ENCODE data around the gene CTNNAL1. TPM values are rescaled to one million over a fixed set of nuclear protein-coding genes. Genes with fewer than 3 reads are reported as not detected.

CTNNAL1 gene
- total and polyA plus RNA-seq, 2 of the 8 experiments (the other 6 are each of a cell fraction or from before 2014, with no cell fraction given): 23.2 to 66.1 TPM

- peak overlapping the region; percentile 75 to 78 for H3K4me2 ChIP-seq (ENCODE audit: insufficient read depth in 1 of 2, low read depth in 2 of 2, low read length in 2 of 2)
- 42% methylated on average over 16 of the region's 19 CpGs; no CpG with 5 or more reads in 1 of the 2 experiments for WGBS, 2 experiments (ENCODE audit: extremely low coverage in 1 of 2, insufficient coverage in 1 of 2, insufficient read length in 1 of 2, insufficient replicate concordance in 2 of 2, low coverage in 1 of 2, low lambda C conversion rate in 2 of 2, missing lambda C conversion rate in 1 of 2)
- H3K4me3 ChIP-seq (ENCODE audit: extremely low read depth in 1 of 4, insufficient read depth in 2 of 4, low read depth in 3 of 4, low read length in 4 of 4): peak overlapping the region; percentile 32 to 84 (median 38)
- no peak overlapping the region for H2BK15ac ChIP-seq (ENCODE audit: low read length)
- no peak overlapping the region for H4K91ac ChIP-seq (replicated peaks; ENCODE audit: insufficient read length, low read length)
- H3K79me2 ChIP-seq (ENCODE audit: control insufficient read depth in 1 of 2, insufficient read depth in 2 of 2, low read length in 2 of 2): peaks cover 0 to 32% of the 10 kb centered on the region in 2 experiments; a peak in 2 of 4 replicates
- no peak overlapping the region for H3K18ac ChIP-seq (ENCODE audit: extremely low read depth, low read length)
- no peak overlapping the region for H4K5ac ChIP-seq (ENCODE audit: insufficient read length, low read depth, low read length)
- no peak overlapping the region for H3K4ac ChIP-seq (replicated peaks; ENCODE audit: insufficient read length, low read depth, low read length)
- H3K4me1 ChIP-seq (replicated peaks in 1 of 4; ENCODE audit: control insufficient read depth in 3 of 4, insufficient read depth in 4 of 4, low read length in 3 of 4): peaks cover 0 to 6% (median 2%) of the 10 kb centered on the region in 4 experiments; a peak in 5 of 7 replicates
- H3K23me2 ChIP-seq (ENCODE audit: low read depth, low read length): peaks cover 4% of the 10 kb centered on the region
- ChIA-PET CTCF (ENCODE audit: partially characterized antibody) (interaction anchor here (0.6 to 1.1 kb wide), 2 partner anchors 267 to 388 kb away, joined by 3 read pairs; no protein-coding TSS in a partner anchor), POLR2A (ENCODE audit: partially characterized antibody) (interaction anchor here (0.8 to 1.5 kb wide), 5 partner anchors 9 to 149 kb away, joined by 3 to 5 read pairs (median 3); no protein-coding TSS in a partner anchor)
- H4K8ac ChIP-seq (ENCODE audit: extremely low read depth, insufficient read depth, low read length): no peak overlapping the region
- H2BK120ac ChIP-seq (replicated peaks; ENCODE audit: low read depth, low read length): no peak overlapping the region
- peaks cover 0 to under 1% (median under 1%) of the 10 kb centered on the region in 4 experiments; a peak in 2 of 8 replicates for H3K36me3 ChIP-seq (ENCODE audit: control insufficient read depth in 2 of 4, insufficient read depth in 4 of 4, low read length in 3 of 4)
- no peaks in the 10 kb centered on the region for H3K79me1 ChIP-seq (ENCODE audit: low read depth, low read length)
- no peak overlapping the region for H3K23ac ChIP-seq (ENCODE audit: insufficient read length)
- H2AK5ac ChIP-seq (ENCODE audit: low read depth, low read length): no peak overlapping the region
- no peak overlapping the region for H3K9ac ChIP-seq (replicated peaks in 1 of 4; ENCODE audit: extremely low read depth in 1 of 4, low read depth in 3 of 4, low read length in 3 of 4)
- peaks cover 0 to 5% (median 2%) of the 10 kb centered on the region in 4 experiments; a peak in 1 of 7 replicates for H3K27me3 ChIP-seq (replicated peaks in 1 of 4; ENCODE audit: control insufficient read depth in 3 of 4, extremely low read depth in 1 of 4, insufficient read depth in 3 of 4, low read length in 3 of 4)
- H2BK12ac ChIP-seq (ENCODE audit: low read depth, low read length): no peak overlapping the region
- H3K14ac ChIP-seq (ENCODE audit: insufficient read length): no peak overlapping the region
- H3K56ac ChIP-seq (replicated peaks; ENCODE audit: insufficient read length, low read depth, low read length): no peak overlapping the region
- no peak overlapping the region for H2BK5ac ChIP-seq (ENCODE audit: low read depth, low read length)
- no peak for FAIRE-seq
- peaks cover 6 to 9% of the 10 kb centered on the region in 2 experiments for H4K20me1 ChIP-seq (replicated peaks in 1 of 2; ENCODE audit: control insufficient read depth in 1 of 2, insufficient read depth in 2 of 2, low read length in 2 of 2)
- no peaks in the 10 kb centered on the region for H3K9me3 ChIP-seq (ENCODE audit: insufficient read depth in 2 of 2, low read depth in 1 of 2, low read length in 1 of 2)
- no peak for DNase-seq (ENCODE audit: low read depth in 1 of 2, low spot score in 2 of 2)
- H2AFZ ChIP-seq (ENCODE audit: low read length): peak overlapping the region; percentile 47; the same call in 1 of the 2 replicates
- no peak overlapping the region for H2BK20ac ChIP-seq (ENCODE audit: low read length)
- no peak overlapping the region for H3K27ac ChIP-seq (ENCODE audit: low read depth, low read length)
- TF ChIP-seq SP2 (IDR thresholded peaks at IDR 0.05; ENCODE audit: low read length) (no peak), BACH1 (IDR thresholded peaks at IDR 0.05; ENCODE audit: low read length) (no peak), MAX (IDR thresholded peaks at IDR 0.05) (peak; percentile 61), SAP30 (IDR thresholded peaks at IDR 0.05; ENCODE audit: insufficient read depth, insufficient replicate concordance, low read length) (peak; percentile 71), TAF7 (optimal IDR thresholded peaks at IDR 0.05; ENCODE audit: borderline replicate concordance, low read depth, low read length) (no peak), POLR2AphosphoS5 (IDR thresholded peaks at IDR 0.05; ENCODE audit: low read depth, low read length) (0 out of 2 replicates have a peak, but pooled peaks have one; percentile 6), RBBP5 (IDR thresholded peaks at IDR 0.05; ENCODE audit: borderline replicate concordance, low read depth, low read length) (no peak), HDAC6 (IDR thresholded peaks at IDR 0.05; ENCODE audit: low read depth, low read length) (no peak), YY1 (IDR thresholded peaks at IDR 0.05; ENCODE audit: low read depth, low read length) (0 out of 2 replicates have a peak, but pooled peaks have one; percentile 27), CREB1 (IDR thresholded peaks at IDR 0.05) (no peak), SP4 (IDR thresholded peaks at IDR 0.05; ENCODE audit: low read length) (0 out of 2 replicates have a peak, but pooled peaks have one; percentile 23)
Measured at GRCh38 chr9:109013679-109014607, 644 bp upstream of the CTNNAL1 start.
